HCT116 (cell line): ENCODE results near the gene CLPSL1. TPM values are rescaled to one million over a fixed set of nuclear protein-coding genes. Genes with fewer than 3 reads are reported as not detected.

Experiments
- ATAC-seq: fragments of 200-7000 bp; cut with Tn5 transposase; 2 replicates; pipeline ENCODE4 v1.9.1; 2020; ENCODE audit warnings: mild to moderate bottlenecking, moderate library complexity
- BruUV-seq: library from RNA; stranded (reverse); fragments of 400-500 nt; replicated peaks from 2 replicates; lab custom pipeline; 2021; lab: Mats Ljungman, UMichigan
- CTCF ChIA-PET: fragments of 300-600 bp; sonication (Branson Sonifier 250); formaldehyde crosslinking; loops from one replicate; lab custom pipeline; 2021; ENCODE audit warnings: antibody characterized with exemption; lab: Charles Lee
- POLR2A ChIA-PET: fragments of 300-600, 350-600 bp; sonication (Branson Sonifier 250); formaldehyde crosslinking; loops from one replicate; lab custom pipeline; 2021; ENCODE audit warnings: antibody characterized with exemption; lab: Charles Lee
- RAD21 ChIA-PET, 2 experiments: fragments of 300-600 bp; sonication (Branson Sonifier 250); formaldehyde crosslinking; loops; one replicate each; lab custom pipeline; 2023; ENCODE audit warnings: low total read pairs in 2 of 2; ENCODE audit not compliant: uncharacterized antibody in 2 of 2, unreplicated experiment in 2 of 2, low non-redundant PET in 1 of 2; lab: Charles Lee
- DNase-seq: peaks from one replicate; pipeline ENCODE4 v3.0.0-alpha.2; 2010; ENCODE audit warnings: low read depth, low spot score
- H2AFZ ChIP-seq: fragments of 200-600 bp; shearing (Covaris generic), sonication (generic); 2 replicates; pipeline ENCODE4 v1.6.1; 2017; ENCODE audit warnings: low read depth, mixed run types, mixed read lengths, antibody characterized with exemption, low read length; ENCODE audit not compliant: poor library complexity, severe bottlenecking
- H3K27ac ChIP-seq: 2 replicates; pipeline ENCODE4 v1.5.1; 2012; ENCODE audit warnings: low read depth, low read length
- H3K27me3 ChIP-seq: fragments of 200-600 bp; sonication (generic); 2 replicates; pipeline ENCODE4 v1.6.1; 2016; ENCODE audit warnings: mixed run types, low read length, mixed read lengths; ENCODE audit not compliant: insufficient read depth
- H3K36me3 ChIP-seq, 2 experiments: fragments of 200-500 bp in 1 of 2; fragments of 200-600 bp in 1 of 2; sonication (Bioruptor generic) in 1 of 2; sonication (generic) in 1 of 2; 2 replicates each; pipeline versions ENCODE4 v1.5.1 to v1.6.1; 2014 to 2016; ENCODE audit warnings: low read length in 2 of 2, inconsistent platforms in 1 of 2, mixed read lengths in 1 of 2, mixed run types in 1 of 2; ENCODE audit not compliant: insufficient read depth in 2 of 2, control insufficient read depth in 1 of 2
- H3K4me1 ChIP-seq, 2 experiments: fragments of 200-600 bp in 1 of 2; sonication (generic) in 1 of 2; 2 replicates each; pipeline versions ENCODE4 v1.5.1 to v1.6.1; 2012 to 2017; ENCODE audit warnings: low read length in 2 of 2, inconsistent platforms in 1 of 2, mild to moderate bottlenecking in 1 of 2, mixed read lengths in 1 of 2, mixed run types in 1 of 2, moderate library complexity in 1 of 2; ENCODE audit not compliant: insufficient read depth in 2 of 2, control insufficient read depth in 1 of 2
- H3K4me2 ChIP-seq: fragments of 200-600 bp; sonication (generic); 2 replicates; pipeline ENCODE4 v1.6.1; 2017; ENCODE audit warnings: mixed run types, low read length, mixed read lengths
- H3K4me3 ChIP-seq, 2 experiments: fragments of 200-600 bp in 1 of 2; sonication (generic) in 1 of 2; replicated peaks in 1 of 2; 2 replicates each; pipeline ENCODE4 v1.5.1; 2011 to 2016; ENCODE audit warnings: low read length in 2 of 2, control low read depth in 1 of 2, low read depth in 1 of 2, mild to moderate bottlenecking in 1 of 2, mixed read lengths in 1 of 2, mixed run types in 1 of 2
- H3K79me2 ChIP-seq: fragments of 200-600 bp; sonication (generic); 2 replicates; pipeline ENCODE4 v1.6.1; 2017; ENCODE audit warnings: mild to moderate bottlenecking, mixed run types, low read length, moderate library complexity, mixed read lengths; ENCODE audit not compliant: insufficient read depth
- H3K9ac ChIP-seq: fragments of 200-600 bp; sonication (generic); 2 replicates; pipeline ENCODE4 v1.6.1; 2016; ENCODE audit warnings: low read length, mixed read lengths
- H3K9me2 ChIP-seq: fragments of 200-600 bp; sonication (generic), shearing (Covaris generic); 2 replicates; pipeline ENCODE4 v1.6.1; 2017; ENCODE audit warnings: mixed run types, mild to moderate bottlenecking, moderate library complexity; ENCODE audit not compliant: insufficient read depth
- H3K9me3 ChIP-seq, 2 experiments: fragments of 200-500 bp in 1 of 2; fragments of 200-600 bp in 1 of 2; sonication (Bioruptor generic) in 1 of 2; sonication (generic) in 1 of 2; 2 replicates each; pipeline ENCODE4 v1.6.1; 2014 to 2017; ENCODE audit warnings: low read length in 2 of 2, mixed read lengths in 2 of 2, inconsistent platforms in 1 of 2, low read depth in 1 of 2, mild to moderate bottlenecking in 1 of 2, mixed run types in 1 of 2, moderate library complexity in 1 of 2; ENCODE audit not compliant: control insufficient read depth in 1 of 2, insufficient read depth in 1 of 2
- H4K20me1 ChIP-seq: fragments of 200-600 bp; sonication (generic), shearing (Covaris generic); 2 replicates; pipeline ENCODE4 v1.6.1; 2017; ENCODE audit warnings: mixed run types, mild to moderate bottlenecking, moderate library complexity; ENCODE audit not compliant: insufficient read depth
- EGR1 ChIP-seq: IDR thresholded peaks from 2 replicates; pipeline ENCODE4 v1.6.1; 2012; ENCODE audit warnings: low read depth
- ELF1 ChIP-seq: IDR thresholded peaks from 2 replicates; pipeline ENCODE4 v1.6.1; 2012; ENCODE audit warnings: low read depth, borderline replicate concordance
- POLR2A ChIP-seq: IDR thresholded peaks from 2 replicates; pipeline ENCODE4 v1.7.0; 2011; ENCODE audit warnings: borderline replicate concordance; ENCODE audit not compliant: insufficient read depth, insufficient read length; ENCODE audit errors: extremely low read depth
- RAD21 ChIP-seq: IDR thresholded peaks from 2 replicates; pipeline ENCODE4 v1.6.1; 2012; ENCODE audit warnings: low read depth, mild to moderate bottlenecking
- SIN3A ChIP-seq: IDR thresholded peaks from 2 replicates; pipeline ENCODE4 v1.6.1; 2012; ENCODE audit warnings: low read depth
- SRF ChIP-seq: IDR thresholded peaks from 2 replicates; pipeline ENCODE4 v1.6.1; 2012; ENCODE audit warnings: low read depth
- TCF7L2 ChIP-seq: IDR thresholded peaks from 2 replicates; pipeline ENCODE4 v1.7.0; 2011; ENCODE audit warnings: borderline replicate concordance, inconsistent platforms; ENCODE audit not compliant: insufficient read depth, insufficient read length; ENCODE audit errors: extremely low read depth
- intact Hi-C: fragments of 100-400 bp; cut with micrococcal nuclease; formaldehyde crosslinking; loops from 2 replicates; pipeline ENCODE4 v1.10.0; 2022
- total RNA-seq: library from RNA; stranded (reverse); gene quantifications from one replicate; pipeline ENCODE4 v1.2.1, GENCODE V29; 2021; ENCODE audit not compliant: unreplicated experiment
- TF ChIP-seq, protein P1 (sequence below): IDR thresholded peaks from 2 replicates; pipeline ENCODE4 v1.6.1; 2012; ENCODE audit warnings: low read depth
- TF ChIP-seq, protein P2 (sequence below): IDR thresholded peaks from 2 replicates; pipeline ENCODE4 v1.6.1; 2012

Gene CLPSL1
- total RNA-seq, 1 experiment from 2014 or later: not detected

DNA sequence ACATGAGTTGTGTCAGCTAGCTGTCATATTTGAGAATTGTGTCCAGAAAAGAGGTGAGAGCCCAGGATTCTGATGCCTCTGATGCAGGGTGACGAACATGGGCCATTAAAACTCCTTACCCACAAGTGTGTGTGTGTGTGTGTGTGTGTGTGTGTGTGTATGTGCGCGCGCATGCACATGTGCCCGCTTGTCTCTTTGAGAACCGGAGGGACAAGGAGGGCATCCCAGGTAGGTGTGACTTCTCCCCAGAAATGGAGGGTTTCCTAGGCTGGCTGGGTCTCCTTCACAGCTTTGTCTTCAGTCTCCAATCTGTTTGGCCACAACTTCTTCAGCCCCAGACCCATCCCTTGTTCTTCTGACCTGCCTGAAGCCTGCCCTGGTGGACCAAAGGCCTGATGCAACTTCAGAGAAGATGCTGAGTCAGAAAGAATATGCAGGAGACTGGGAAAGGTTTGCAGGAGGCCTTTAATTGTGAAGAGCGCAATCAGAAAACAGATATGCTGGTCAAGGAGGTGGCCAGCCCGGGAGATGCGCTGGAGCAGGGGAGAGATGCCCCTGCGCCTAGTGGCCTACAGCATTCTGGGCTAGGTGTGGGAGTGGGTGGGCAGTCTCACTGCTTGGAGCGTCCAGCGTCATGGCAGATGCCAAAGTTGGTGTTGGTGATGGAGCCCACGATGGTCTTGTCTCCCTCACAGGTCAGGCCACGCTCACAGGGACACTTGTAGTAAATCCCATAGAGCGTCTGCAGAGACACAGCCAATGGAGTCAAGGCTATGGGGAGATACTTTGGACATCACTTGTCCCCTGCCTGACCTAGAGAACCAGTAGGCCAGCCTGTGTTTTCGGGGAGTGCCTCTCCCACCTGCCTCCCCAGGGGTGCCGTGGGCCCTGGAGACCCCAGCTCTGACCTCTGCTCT lies 14.0 kb downstream of the CLPSL1 start:
- CTCF ChIA-PET: no interaction called here
- ATAC-seq: no peak

More for the DNA sequence above, 14.0 kb downstream of the CLPSL1 start:
- Histone ChIP-seq H4K20me1 (no peaks in the 10 kb centered on the region), H3K4me1 (no peaks in the 10 kb centered on the region), H3K9me3 (no peaks in the 10 kb centered on the region), H3K27me3 (0 out of 2 replicates have a peak, but pooled peaks cover 3% of the 10 kb centered on the region), H2AFZ (no peak overlapping the region), H3K4me3 (no peak overlapping the region), H3K27ac (no peak overlapping the region), H3K4me2 (no peak overlapping the region), H3K79me2 (no peaks in the 10 kb centered on the region), H3K9me2 (no peaks in the 10 kb centered on the region), H3K36me3 (no peaks in the 10 kb centered on the region), H3K9ac (no peak overlapping the region)
- intact Hi-C loops: no loop called here
- BruUV-seq: no TSS peak
- ChIA-PET RAD21 (no interaction called here), POLR2A (no interaction called here)
- TF ChIP-seq EGR1 (no peak), ELF1 (no peak), TCF7L2 (no peak), POLR2A (no peak), SRF (no peak), SIN3A (no peak), RAD21 (no peak)
- TF ChIP-seq, protein P1, sequence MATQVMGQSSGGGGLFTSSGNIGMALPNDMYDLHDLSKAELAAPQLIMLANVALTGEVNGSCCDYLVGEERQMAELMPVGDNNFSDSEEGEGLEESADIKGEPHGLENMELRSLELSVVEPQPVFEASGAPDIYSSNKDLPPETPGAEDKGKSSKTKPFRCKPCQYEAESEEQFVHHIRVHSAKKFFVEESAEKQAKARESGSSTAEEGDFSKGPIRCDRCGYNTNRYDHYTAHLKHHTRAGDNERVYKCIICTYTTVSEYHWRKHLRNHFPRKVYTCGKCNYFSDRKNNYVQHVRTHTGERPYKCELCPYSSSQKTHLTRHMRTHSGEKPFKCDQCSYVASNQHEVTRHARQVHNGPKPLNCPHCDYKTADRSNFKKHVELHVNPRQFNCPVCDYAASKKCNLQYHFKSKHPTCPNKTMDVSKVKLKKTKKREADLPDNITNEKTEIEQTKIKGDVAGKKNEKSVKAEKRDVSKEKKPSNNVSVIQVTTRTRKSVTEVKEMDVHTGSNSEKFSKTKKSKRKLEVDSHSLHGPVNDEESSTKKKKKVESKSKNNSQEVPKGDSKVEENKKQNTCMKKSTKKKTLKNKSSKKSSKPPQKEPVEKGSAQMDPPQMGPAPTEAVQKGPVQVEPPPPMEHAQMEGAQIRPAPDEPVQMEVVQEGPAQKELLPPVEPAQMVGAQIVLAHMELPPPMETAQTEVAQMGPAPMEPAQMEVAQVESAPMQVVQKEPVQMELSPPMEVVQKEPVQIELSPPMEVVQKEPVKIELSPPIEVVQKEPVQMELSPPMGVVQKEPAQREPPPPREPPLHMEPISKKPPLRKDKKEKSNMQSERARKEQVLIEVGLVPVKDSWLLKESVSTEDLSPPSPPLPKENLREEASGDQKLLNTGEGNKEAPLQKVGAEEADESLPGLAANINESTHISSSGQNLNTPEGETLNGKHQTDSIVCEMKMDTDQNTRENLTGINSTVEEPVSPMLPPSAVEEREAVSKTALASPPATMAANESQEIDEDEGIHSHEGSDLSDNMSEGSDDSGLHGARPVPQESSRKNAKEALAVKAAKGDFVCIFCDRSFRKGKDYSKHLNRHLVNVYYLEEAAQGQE: no peak
- TF ChIP-seq, protein P2, sequence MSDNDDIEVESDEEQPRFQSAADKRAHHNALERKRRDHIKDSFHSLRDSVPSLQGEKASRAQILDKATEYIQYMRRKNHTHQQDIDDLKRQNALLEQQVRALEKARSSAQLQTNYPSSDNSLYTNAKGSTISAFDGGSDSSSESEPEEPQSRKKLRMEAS: no peak
- DNase-seq: no peak
